Keratinocyte (primary cell): ENCODE measurements around the gene PPFIA1.

Experiments used
- CTCF ChIP-seq, 3 experiments: IDR thresholded peaks in 1 of 3; conservative IDR thresholded peaks in 1 of 3; optimal IDR thresholded peaks in 1 of 3; 2 replicates in 2 of 3; 3 replicates in 1 of 3; pipeline versions ENCODE3 to v1.5.1; 2011; ENCODE audit warnings: low read length in 3 of 3, mild to moderate bottlenecking in 3 of 3, moderate library complexity in 2 of 3, control low read depth in 1 of 3, inconsistent platforms in 1 of 3; ENCODE audit not compliant: insufficient read depth in 2 of 3; ENCODE audit errors: extremely low read depth in 1 of 3
- EZH2 ChIP-seq: IDR thresholded peaks from one replicate; pipeline ENCODE4 v1.6.1; 2012; ENCODE audit warnings: inconsistent platforms, mild to moderate bottlenecking, low read length, moderate library complexity

GRCh38 chr11:70353329-70353728 lies 82.8 kb downstream of the PPFIA1 start:
- no peak for TF ChIP-seq CTCF (optimal IDR thresholded peaks at IDR 0.05 in 1 of 3, IDR thresholded peaks at IDR 0.05 in 1 of 3, conservative IDR thresholded peaks at IDR 0.05 in 1 of 3; ENCODE audit: extremely low read depth in 1 of 3, insufficient read depth in 2 of 3, low read length in 3 of 3)
- no peak for TF ChIP-seq EZH2
